ENCODE data around the gene FOXRED2. TPM values are rescaled to one million over a fixed set of nuclear protein-coding genes. Genes with fewer than 3 reads are reported as not detected.

FOXRED2 gene
- 4.2 TPM for polyA plus RNA-seq (2012; ENCODE audit: low read depth, missing spikeins)

DNA sequence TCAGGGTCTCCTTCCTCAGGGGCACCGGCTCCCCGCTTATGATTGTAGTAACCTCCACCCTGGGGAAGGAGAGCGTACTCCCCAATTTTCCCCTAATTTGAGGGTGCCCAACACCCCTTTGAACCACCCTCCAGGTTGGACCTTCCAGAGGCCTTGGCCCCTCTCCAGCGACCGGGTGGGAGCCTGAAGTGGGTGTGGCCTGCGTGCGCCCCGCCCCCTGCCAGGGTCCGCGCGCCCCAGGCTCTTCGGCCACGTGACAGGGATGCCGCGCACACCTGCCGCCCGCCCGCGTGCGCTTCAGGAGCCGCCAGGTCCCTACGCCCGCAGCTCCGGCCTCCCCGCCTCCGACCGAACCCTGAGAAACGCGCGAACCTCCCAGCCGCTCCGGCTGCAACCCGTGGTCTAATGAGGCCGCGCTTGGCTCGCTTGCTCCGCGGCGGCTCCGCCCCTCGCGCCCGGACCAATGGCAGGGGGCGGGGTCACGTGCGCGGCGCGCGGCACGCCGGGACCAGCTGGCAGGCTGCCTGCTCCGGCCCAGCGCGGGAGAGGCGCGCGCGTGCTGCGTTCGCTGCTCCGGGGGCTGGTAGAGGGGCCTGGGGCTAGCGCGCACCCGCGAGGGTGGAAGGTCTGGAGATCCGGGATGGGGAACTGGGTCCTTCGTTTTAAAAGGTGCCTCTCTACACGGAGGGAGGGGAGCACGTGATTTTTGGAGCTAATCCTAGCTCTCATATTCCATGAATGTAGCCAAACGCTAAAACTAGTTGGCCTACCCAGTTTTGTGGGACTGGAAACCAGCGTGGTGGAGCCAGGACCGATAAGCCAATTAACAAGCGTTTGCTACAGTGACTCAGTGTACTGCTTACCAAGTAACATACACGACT is at the start of gene FOXRED2:
Gene FOXRED2 (minus strand): TSS at position 404 of the 881 bp plus-strand sequence. CDS start 618 bp downstream, outside the sequence.
- FAIRE-seq (peak; percentile 99), DNase-seq (ENCODE audit: insufficient read length, low spot score) (peak; percentile 99)
- TF ChIP-seq POLR2AphosphoS5 (IDR thresholded peaks at IDR 0.05; ENCODE audit: low read depth, low read length) (peak; percentile 28; the same call in 1 of the 2 replicates), TAF1 (IDR thresholded peaks at IDR 0.05; ENCODE audit: low read depth, low read length) (peak; percentile 91), SPI1 (IDR thresholded peaks at IDR 0.05; ENCODE audit: low read depth, low read length) (no peak), POLR2A (IDR thresholded peaks at IDR 0.05; ENCODE audit: low read depth, low read length) (peak; percentile 56; the same call in 1 of the 2 replicates)

DNA sequence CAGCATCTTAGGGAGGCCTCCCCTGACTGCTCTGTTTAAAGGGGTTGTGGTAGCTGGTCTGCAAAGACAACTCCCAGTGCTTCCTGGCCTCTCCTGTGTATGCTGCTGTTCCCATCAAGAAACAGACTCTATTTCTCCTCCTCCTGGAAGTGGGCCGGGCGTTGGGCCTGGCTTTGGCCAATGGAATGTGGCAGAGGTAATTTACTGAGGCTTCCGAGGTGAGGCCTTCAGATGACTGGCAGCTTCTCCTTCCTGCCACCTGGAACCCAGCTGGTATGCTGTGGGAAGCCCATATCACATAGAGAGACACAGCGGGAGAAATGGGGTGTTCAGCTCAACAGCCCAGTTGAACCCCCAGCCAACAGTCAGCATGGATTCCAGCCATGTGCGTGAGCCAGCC is 47.3 kb upstream of the FOXRED2 start:
- FAIRE-seq (no peak), DNase-seq (ENCODE audit: insufficient read length, low spot score) (no peak)
- no peak for TF ChIP-seq PAX5 (IDR thresholded peaks at IDR 0.05; ENCODE audit: insufficient read depth, low read length, severe bottlenecking)
- no peak for TF ChIP-seq TAF1 (IDR thresholded peaks at IDR 0.05; ENCODE audit: low read depth, low read length)
- no peak for TF ChIP-seq POLR2AphosphoS5 (IDR thresholded peaks at IDR 0.05; ENCODE audit: low read depth, low read length)
- no peak for TF ChIP-seq POU2F2 (IDR thresholded peaks at IDR 0.05; ENCODE audit: low read depth, low read length)
- no peak for TF ChIP-seq POLR2A (IDR thresholded peaks at IDR 0.05; ENCODE audit: low read depth, low read length)
- no peak for TF ChIP-seq SPI1 (IDR thresholded peaks at IDR 0.05; ENCODE audit: low read depth, low read length)

DNA sequence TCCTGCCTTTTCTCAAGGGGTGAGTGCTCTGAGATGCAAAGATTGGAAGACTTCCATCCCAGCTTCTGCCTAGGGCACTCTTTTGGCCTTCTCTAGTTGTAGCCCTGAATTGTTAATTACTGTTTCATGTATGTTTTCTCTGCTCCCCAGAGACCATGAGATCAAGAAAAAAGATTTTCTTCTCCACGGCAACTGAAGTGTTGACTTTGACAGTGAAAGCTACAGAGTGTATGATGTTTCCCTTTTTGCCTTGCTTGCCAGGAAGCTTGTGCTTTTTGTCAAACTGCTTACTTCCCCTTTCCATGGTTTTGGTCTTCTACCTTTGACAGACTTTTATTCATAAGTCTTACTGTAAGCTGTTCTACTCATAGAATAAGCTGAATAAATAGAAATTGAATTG is 45.4 kb upstream of the FOXRED2 start:
- DNase-seq (ENCODE audit: insufficient read length, low spot score) (peak; percentile 42), FAIRE-seq (peak; percentile 51)
- TF ChIP-seq SPI1 (IDR thresholded peaks at IDR 0.05; ENCODE audit: low read depth, low read length) (0 out of 2 replicates have a peak, but pooled peaks have one; percentile 30), POU2F2 (IDR thresholded peaks at IDR 0.05; ENCODE audit: low read depth, low read length) (no peak), PAX5 (IDR thresholded peaks at IDR 0.05; ENCODE audit: insufficient read depth, low read length, severe bottlenecking) (no peak), POLR2AphosphoS5 (IDR thresholded peaks at IDR 0.05; ENCODE audit: low read depth, low read length) (no peak), POLR2A (IDR thresholded peaks at IDR 0.05; ENCODE audit: low read depth, low read length) (no peak), TAF1 (IDR thresholded peaks at IDR 0.05; ENCODE audit: low read depth, low read length) (no peak)

GRCh38 chr22:36550701-36551495 is 44.1 kb upstream of the FOXRED2 start:
- no peak for TF ChIP-seq POU2F2 (IDR thresholded peaks at IDR 0.05; ENCODE audit: low read depth, low read length)
- TF ChIP-seq POLR2AphosphoS5 (IDR thresholded peaks at IDR 0.05; ENCODE audit: low read depth, low read length) = no peak
- no peak for TF ChIP-seq TAF1 (IDR thresholded peaks at IDR 0.05; ENCODE audit: low read depth, low read length)
- TF ChIP-seq PAX5 (IDR thresholded peaks at IDR 0.05; ENCODE audit: insufficient read depth, low read length, severe bottlenecking) = no peak
- no peak for TF ChIP-seq POLR2A (IDR thresholded peaks at IDR 0.05; ENCODE audit: low read depth, low read length)
- no peak for TF ChIP-seq SPI1 (IDR thresholded peaks at IDR 0.05; ENCODE audit: low read depth, low read length)

GRCh38 chr22:36549033-36549432 is 42.2 kb upstream of the FOXRED2 start:
- TF ChIP-seq TAF1 (IDR thresholded peaks at IDR 0.05; ENCODE audit: low read depth, low read length) = no peak
- peak; percentile 90 for TF ChIP-seq SPI1 (IDR thresholded peaks at IDR 0.05; ENCODE audit: low read depth, low read length)
- TF ChIP-seq POU2F2 (IDR thresholded peaks at IDR 0.05; ENCODE audit: low read depth, low read length) = no peak
- TF ChIP-seq POLR2AphosphoS5 (IDR thresholded peaks at IDR 0.05; ENCODE audit: low read depth, low read length) = no peak
- no peak for DNase-seq (ENCODE audit: insufficient read length, low spot score)
- FAIRE-seq = no peak

More at GRCh38 chr22:36550701-36551495, 44.1 kb upstream of the FOXRED2 start:
- no peak for FAIRE-seq
- no peak for DNase-seq (ENCODE audit: insufficient read length, low spot score)

- no peak for DNase-seq (ENCODE audit: insufficient read length, low spot score)
- TF ChIP-seq POLR2AphosphoS5 (IDR thresholded peaks at IDR 0.05; ENCODE audit: low read depth, low read length) (no peak), POU2F2 (IDR thresholded peaks at IDR 0.05; ENCODE audit: low read depth, low read length) (no peak), PAX5 (IDR thresholded peaks at IDR 0.05; ENCODE audit: insufficient read depth, low read length, severe bottlenecking) (no peak), TAF1 (IDR thresholded peaks at IDR 0.05; ENCODE audit: low read depth, low read length) (no peak), SPI1 (IDR thresholded peaks at IDR 0.05; ENCODE audit: low read depth, low read length) (no peak), POLR2A (IDR thresholded peaks at IDR 0.05; ENCODE audit: low read depth, low read length) (no peak)
- FAIRE-seq = no peak
Observed at GRCh38 chr22:36548606-36549005, 41.8 kb upstream of the FOXRED2 start.

- DNase-seq (ENCODE audit: insufficient read length, low spot score) = no peak
- TF ChIP-seq SPI1 (IDR thresholded peaks at IDR 0.05; ENCODE audit: low read depth, low read length) (no peak), TAF1 (IDR thresholded peaks at IDR 0.05; ENCODE audit: low read depth, low read length) (no peak), POLR2AphosphoS5 (IDR thresholded peaks at IDR 0.05; ENCODE audit: low read depth, low read length) (no peak), PAX5 (IDR thresholded peaks at IDR 0.05; ENCODE audit: insufficient read depth, low read length, severe bottlenecking) (no peak), POU2F2 (IDR thresholded peaks at IDR 0.05; ENCODE audit: low read depth, low read length) (no peak), POLR2A (IDR thresholded peaks at IDR 0.05; ENCODE audit: low read depth, low read length) (no peak)
- FAIRE-seq = no peak
Observed at GRCh38 chr22:36546932-36547331, 40.1 kb upstream of the FOXRED2 start.

DNA sequence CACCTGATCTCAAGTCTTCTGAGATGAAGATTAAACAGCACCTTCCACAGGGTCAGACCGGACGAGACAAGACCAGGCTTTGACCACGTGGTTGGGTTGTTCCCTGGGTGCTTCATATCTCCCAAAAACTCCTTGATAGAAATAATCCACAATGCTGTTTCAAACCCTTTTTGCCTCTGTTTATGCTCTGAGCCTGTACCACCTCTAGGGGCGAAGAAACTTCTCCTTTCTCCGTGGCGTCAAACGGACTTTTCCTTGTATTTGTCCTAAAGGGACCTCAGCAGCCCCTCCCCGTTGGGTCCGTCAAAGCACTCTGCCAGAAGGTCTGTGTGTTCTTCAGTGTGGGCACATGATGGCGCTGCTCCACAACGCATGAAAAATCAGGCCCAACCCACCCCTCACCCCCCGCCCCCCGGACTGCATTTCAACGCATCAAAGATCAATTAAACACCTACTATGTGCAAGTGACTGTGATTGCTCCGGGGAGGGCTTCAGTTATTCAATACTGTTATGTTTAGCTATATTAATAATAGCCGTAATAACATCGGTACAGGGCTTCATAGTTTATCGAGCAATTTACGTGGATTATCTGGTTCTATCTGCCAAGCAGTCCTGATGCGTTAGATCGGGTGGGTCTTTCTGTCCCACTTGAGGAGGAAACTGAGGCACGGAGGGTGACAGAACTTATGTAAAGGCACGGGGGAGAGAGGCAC is 39.4 kb upstream of the FOXRED2 start:
- TF ChIP-seq SPI1 (IDR thresholded peaks at IDR 0.05; ENCODE audit: low read depth, low read length) (no peak), POU2F2 (IDR thresholded peaks at IDR 0.05; ENCODE audit: low read depth, low read length) (no peak), PAX5 (IDR thresholded peaks at IDR 0.05; ENCODE audit: insufficient read depth, low read length, severe bottlenecking) (no peak), TAF1 (IDR thresholded peaks at IDR 0.05; ENCODE audit: low read depth, low read length) (no peak), POLR2A (IDR thresholded peaks at IDR 0.05; ENCODE audit: low read depth, low read length) (no peak), POLR2AphosphoS5 (IDR thresholded peaks at IDR 0.05; ENCODE audit: low read depth, low read length) (no peak)
- DNase-seq (ENCODE audit: insufficient read length, low spot score) (peak; percentile 37), FAIRE-seq (peak; percentile 84)

Measured in GM12891 (cell line).